Astrocyte (in vitro differentiated cells and primary cell): ENCODE results near the gene SPIRE1. TPM values are rescaled to one million over a fixed set of nuclear protein-coding genes. Genes with fewer than 3 reads are reported as not detected.
A peak's percentile ranks its signal among the peaks of the same experiment; 100 is the strongest.

ENCODE experiments used
- DNase-seq: peaks from one replicate; pipeline ENCODE4 v3.0.0-alpha.2; 2010; ENCODE audit warnings: low read depth
- FAIRE-seq: peaks from 2 replicates; lab custom pipeline; 2011; peaks lifted over from hg19 to GRCh38; lab: Jason Lieb, UNC
- H2AFZ ChIP-seq: 2 replicates; pipeline ENCODE4 v1.6.0; 2012; ENCODE audit warnings: low read depth, low read length, inconsistent platforms
- H3K27ac ChIP-seq: 2 replicates; pipeline ENCODE4 v1.5.1; 2011; ENCODE audit warnings: low read depth, low read length, inconsistent platforms
- H3K27me3 ChIP-seq: 2 replicates; pipeline ENCODE4 v1.6.0; 2011; ENCODE audit warnings: low read length, inconsistent platforms; ENCODE audit not compliant: insufficient read depth
- H3K36me3 ChIP-seq: 2 replicates; pipeline ENCODE4 v1.5.1; 2011; ENCODE audit warnings: low read length, inconsistent platforms; ENCODE audit not compliant: insufficient read depth
- H3K4me1 ChIP-seq: 2 replicates; pipeline ENCODE4 v1.5.1; 2011; ENCODE audit warnings: low read length, inconsistent platforms; ENCODE audit not compliant: insufficient read depth
- H3K4me2 ChIP-seq: 2 replicates; pipeline ENCODE4 v1.6.0; 2012; ENCODE audit warnings: low read length, inconsistent platforms
- H3K4me3 ChIP-seq: 2 replicates; pipeline ENCODE4 v1.5.1; 2011; ENCODE audit warnings: low read depth, mild to moderate bottlenecking, low read length, inconsistent platforms; ENCODE audit not compliant: insufficient read depth
- H3K79me2 ChIP-seq: 2 replicates; pipeline ENCODE4 v1.6.0; 2012; ENCODE audit warnings: mild to moderate bottlenecking, low read length, inconsistent platforms; ENCODE audit not compliant: insufficient read depth
- H3K9ac ChIP-seq: 2 replicates; pipeline ENCODE4 v1.6.0; 2012; ENCODE audit warnings: mild to moderate bottlenecking, low read length, inconsistent platforms
- H3K9me3 ChIP-seq: 2 replicates; pipeline ENCODE4 v1.5.1; 2012; ENCODE audit warnings: low read depth, mild to moderate bottlenecking, low read length, inconsistent platforms; ENCODE audit not compliant: insufficient read depth
- H4K20me1 ChIP-seq: 2 replicates; pipeline ENCODE4 v1.6.0; 2012; ENCODE audit warnings: low read length, inconsistent platforms; ENCODE audit not compliant: insufficient read depth
- H3K27ac Mint-ChIP-seq: one replicate; pipeline ENCODE4 v1.8.0; 2021; ENCODE audit warnings: mild to moderate bottlenecking, mixed read lengths; ENCODE audit not compliant: unreplicated experiment
- H3K27me3 Mint-ChIP-seq: one replicate; pipeline ENCODE4 v1.8.0; 2021; ENCODE audit warnings: low read depth, mixed read lengths; ENCODE audit not compliant: unreplicated experiment
- H3K36me3 Mint-ChIP-seq: one replicate; pipeline ENCODE4 v1.8.0; 2021; ENCODE audit warnings: low read depth, mixed read lengths; ENCODE audit not compliant: unreplicated experiment
- H3K4me1 Mint-ChIP-seq: one replicate; pipeline ENCODE4 v1.8.0; 2021; ENCODE audit warnings: low read depth, mixed read lengths; ENCODE audit not compliant: unreplicated experiment
- H3K4me3 Mint-ChIP-seq: one replicate; pipeline ENCODE4 v1.8.0; 2021; ENCODE audit warnings: mild to moderate bottlenecking, moderate library complexity, mixed read lengths; ENCODE audit not compliant: unreplicated experiment
- H3K9me3 Mint-ChIP-seq: one replicate; pipeline ENCODE4 v1.8.0; 2021; ENCODE audit warnings: mild to moderate bottlenecking, mixed read lengths; ENCODE audit not compliant: unreplicated experiment
- EZH2 ChIP-seq: IDR thresholded peaks from 2 replicates; pipeline ENCODE4 v1.6.1; 2012; ENCODE audit warnings: mild to moderate bottlenecking, low read length, inconsistent platforms; ENCODE audit not compliant: insufficient read depth
- total RNA-seq: library from RNA; stranded (reverse); gene quantifications from 2 replicates; pipeline ENCODE4 v1.2.1, GENCODE V29; 2021
- TF ChIP-seq, protein P1 (sequence below): IDR thresholded peaks from 2 replicates; pipeline ENCODE4 v1.5.1; 2011; ENCODE audit warnings: low read depth, mild to moderate bottlenecking, inconsistent platforms, low read length, moderate library complexity; ENCODE audit not compliant: insufficient read depth

The SPIRE1 gene
- total RNA-seq, 1 donor from 2014 or later, result 42.0 TPM

DNA sequence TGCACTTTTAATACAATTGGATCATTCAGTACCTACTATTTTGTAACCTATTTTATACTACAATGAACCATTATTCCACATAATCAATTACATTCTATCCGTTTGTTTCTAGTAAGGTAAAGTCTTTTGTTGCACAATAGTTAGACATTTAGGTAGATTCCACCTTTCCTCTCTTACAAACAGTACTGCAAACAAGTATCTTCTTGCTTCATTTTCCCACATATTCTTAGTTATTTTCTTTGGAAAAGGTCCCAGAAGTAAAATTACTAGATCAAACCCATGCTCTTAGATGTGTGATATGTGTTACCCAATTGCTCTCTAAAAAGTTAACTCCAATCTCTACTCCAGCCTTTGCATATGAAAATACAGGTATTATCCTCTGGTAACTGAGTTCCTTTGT, 49.6 kb downstream of the SPIRE1 start:
- peaks cover 37% of the 10 kb centered on the region for H3K4me1 Mint-ChIP-seq
- H2AFZ ChIP-seq, result no peak overlapping the region
- no peak overlapping the region for H3K4me3 ChIP-seq
- H3K27me3 Mint-ChIP-seq, result no peaks in the 10 kb centered on the region
- no peaks in the 10 kb centered on the region for H3K36me3 ChIP-seq
- peaks cover 4% of the 10 kb centered on the region for H3K36me3 Mint-ChIP-seq
- H3K79me2 ChIP-seq, result peaks cover 48% of the 10 kb centered on the region
- peaks cover 20% of the 10 kb centered on the region for H3K4me1 ChIP-seq
- no peak overlapping the region for H3K27ac ChIP-seq
- no peaks in the 10 kb centered on the region for H3K9me3 ChIP-seq
- peaks cover 43% of the 10 kb centered on the region for H4K20me1 ChIP-seq
- no peak overlapping the region for H3K4me2 ChIP-seq
- DNase-seq (peak; percentile 58), FAIRE-seq (no peak)
- no peak overlapping the region for H3K9ac ChIP-seq
- H3K27ac Mint-ChIP-seq, result peak overlapping the region; percentile 99
- H3K27me3 ChIP-seq, result no peaks in the 10 kb centered on the region
- no peak overlapping the region for H3K4me3 Mint-ChIP-seq
- TF ChIP-seq EZH2, result no peak
- TF ChIP-seq, protein P1, sequence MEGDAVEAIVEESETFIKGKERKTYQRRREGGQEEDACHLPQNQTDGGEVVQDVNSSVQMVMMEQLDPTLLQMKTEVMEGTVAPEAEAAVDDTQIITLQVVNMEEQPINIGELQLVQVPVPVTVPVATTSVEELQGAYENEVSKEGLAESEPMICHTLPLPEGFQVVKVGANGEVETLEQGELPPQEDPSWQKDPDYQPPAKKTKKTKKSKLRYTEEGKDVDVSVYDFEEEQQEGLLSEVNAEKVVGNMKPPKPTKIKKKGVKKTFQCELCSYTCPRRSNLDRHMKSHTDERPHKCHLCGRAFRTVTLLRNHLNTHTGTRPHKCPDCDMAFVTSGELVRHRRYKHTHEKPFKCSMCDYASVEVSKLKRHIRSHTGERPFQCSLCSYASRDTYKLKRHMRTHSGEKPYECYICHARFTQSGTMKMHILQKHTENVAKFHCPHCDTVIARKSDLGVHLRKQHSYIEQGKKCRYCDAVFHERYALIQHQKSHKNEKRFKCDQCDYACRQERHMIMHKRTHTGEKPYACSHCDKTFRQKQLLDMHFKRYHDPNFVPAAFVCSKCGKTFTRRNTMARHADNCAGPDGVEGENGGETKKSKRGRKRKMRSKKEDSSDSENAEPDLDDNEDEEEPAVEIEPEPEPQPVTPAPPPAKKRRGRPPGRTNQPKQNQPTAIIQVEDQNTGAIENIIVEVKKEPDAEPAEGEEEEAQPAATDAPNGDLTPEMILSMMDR, result no peak
- no peaks in the 10 kb centered on the region for H3K9me3 Mint-ChIP-seq

DNA sequence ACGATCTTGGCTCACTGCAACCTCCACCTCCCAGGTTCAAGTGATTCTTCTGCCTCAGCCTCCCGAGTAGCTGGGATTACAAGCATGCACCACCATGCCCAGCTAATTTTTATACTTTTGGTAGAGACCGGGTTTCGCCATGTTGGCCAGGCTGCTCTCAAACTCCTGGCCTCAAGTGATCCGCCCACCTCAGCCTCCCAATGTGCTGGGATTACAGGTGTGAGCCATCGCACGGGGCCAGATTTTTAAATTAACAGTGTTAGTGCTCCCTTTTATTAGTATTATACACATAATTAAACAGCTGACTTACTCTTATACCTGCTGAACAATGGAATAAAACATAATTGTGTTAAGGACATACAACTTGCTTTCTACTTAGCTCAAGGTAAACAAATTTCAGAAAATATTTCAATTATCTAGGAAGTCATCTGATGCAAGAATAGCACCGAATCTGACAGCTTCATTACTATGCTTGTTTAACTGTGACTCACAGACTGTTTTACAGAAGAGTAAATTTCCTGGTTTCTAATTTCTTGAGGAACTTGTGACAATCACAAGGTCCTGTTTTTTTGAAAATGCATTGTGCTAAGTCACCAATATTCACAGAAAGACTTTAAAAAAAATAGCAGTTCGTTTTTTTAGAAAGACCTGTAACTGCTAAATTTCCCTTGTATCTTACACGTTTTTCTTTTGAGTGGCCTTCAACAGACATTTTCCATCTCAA, 51.2 kb downstream of the SPIRE1 start:
- peak overlapping the region; percentile 74 for H3K4me2 ChIP-seq
- H3K27me3 ChIP-seq, result no peaks in the 10 kb centered on the region
- Mint-ChIP-seq H3K9me3 (no peaks in the 10 kb centered on the region), H3K27ac (peak overlapping the region; percentile 99), H3K4me3 (no peak overlapping the region), H3K36me3 (peaks cover 4% of the 10 kb centered on the region), H3K4me1 (peaks cover 37% of the 10 kb centered on the region), H3K27me3 (no peaks in the 10 kb centered on the region)
- H3K9ac ChIP-seq, result peak overlapping the region; percentile 60
- no peaks in the 10 kb centered on the region for H3K36me3 ChIP-seq
- no peak for TF ChIP-seq EZH2
- TF ChIP-seq, protein P1, result no peak
- no peak overlapping the region for H2AFZ ChIP-seq
- H3K4me3 ChIP-seq, result no peak overlapping the region
- DNase-seq (peak; percentile 72), FAIRE-seq (no peak)
- no peaks in the 10 kb centered on the region for H3K9me3 ChIP-seq
- H3K4me1 ChIP-seq, result peaks cover 20% of the 10 kb centered on the region
- peaks cover 33% of the 10 kb centered on the region for H4K20me1 ChIP-seq
- H3K27ac ChIP-seq, result peak overlapping the region; percentile 75
- peaks cover 60% of the 10 kb centered on the region for H3K79me2 ChIP-seq

DNA sequence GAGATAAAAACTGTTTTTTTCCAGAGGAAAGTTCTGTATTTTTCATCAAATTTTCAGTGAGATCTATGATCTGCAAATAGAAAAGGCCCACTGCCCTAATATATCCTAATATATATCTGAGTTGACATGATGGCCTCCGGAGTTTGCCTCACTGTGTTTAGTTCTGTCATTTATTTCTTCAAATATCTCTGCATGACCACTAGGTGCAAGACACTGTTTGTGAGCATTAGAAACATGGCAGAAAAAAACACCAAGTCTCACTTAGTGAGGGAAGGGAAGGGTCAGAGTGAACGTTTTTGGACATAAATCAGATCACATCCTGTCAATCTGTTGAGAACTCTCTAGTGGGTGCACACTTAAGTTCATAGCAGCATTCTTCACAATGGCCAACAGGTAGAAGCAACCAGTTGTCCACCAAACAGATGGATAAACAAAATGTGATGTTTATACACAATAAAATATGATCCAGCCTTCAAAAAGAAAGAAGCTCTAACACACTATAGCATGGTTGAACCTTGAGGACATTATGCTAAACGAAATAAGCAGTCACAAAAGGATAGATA, 53.4 kb downstream of the SPIRE1 start:
- Histone ChIP-seq H2AFZ (no peak overlapping the region), H3K4me3 (no peak overlapping the region), H3K27me3 (no peaks in the 10 kb centered on the region), H3K27ac (no peak overlapping the region), H4K20me1 (peaks cover 14% of the 10 kb centered on the region), H3K4me2 (no peak overlapping the region), H3K4me1 (peaks cover 24% of the 10 kb centered on the region), H3K36me3 (no peaks in the 10 kb centered on the region), H3K9me3 (no peaks in the 10 kb centered on the region), H3K79me2 (peaks cover 52% of the 10 kb centered on the region), H3K9ac (no peak overlapping the region)
- TF ChIP-seq EZH2, result no peak
- TF ChIP-seq, protein P1, result peak; percentile 13
- Mint-ChIP-seq H3K36me3 (peaks cover 4% of the 10 kb centered on the region), H3K4me1 (peaks cover 34% of the 10 kb centered on the region), H3K4me3 (no peak overlapping the region), H3K27me3 (no peaks in the 10 kb centered on the region), H3K9me3 (no peaks in the 10 kb centered on the region), H3K27ac (peak overlapping the region; percentile 81)
- no peak for DNase-seq
- no peak for FAIRE-seq
